ENCODE data around the gene RRAGD.

Gene RRAGD

GRCh38 chr6:89375427-89376267 lies 36.4 kb downstream of the RRAGD start:
- Histone ChIP-seq H3K4me1 (ENCODE audit: control insufficient read depth, insufficient read depth, low read length, unreplicated experiment) (no peaks in the 10 kb centered on the region), H3K27me3 (ENCODE audit: insufficient read depth, low read length) (peaks cover 13% of the 10 kb centered on the region), H3K79me2 (ENCODE audit: control insufficient read depth, insufficient read depth, low read length, unreplicated experiment) (no peaks in the 10 kb centered on the region), H3K36me3 (ENCODE audit: insufficient read depth, low read length) (no peaks in the 10 kb centered on the region), H3K27ac (ENCODE audit: low read depth, low read length) (no peak overlapping the region), H3K4me3 (ENCODE audit: low read depth, low read length) (no peak overlapping the region), H2AFZ (ENCODE audit: low read length, unreplicated experiment) (no peak overlapping the region)

GRCh38 chr6:89372506-89372901 lies 39.6 kb downstream of the RRAGD start:
- no peak overlapping the region for H2AFZ ChIP-seq (ENCODE audit: low read length, unreplicated experiment)
- no peak overlapping the region for H3K27ac ChIP-seq (ENCODE audit: low read depth, low read length)
- H3K79me2 ChIP-seq (ENCODE audit: control insufficient read depth, insufficient read depth, low read length, unreplicated experiment), result no peaks in the 10 kb centered on the region
- no peaks in the 10 kb centered on the region for H3K4me1 ChIP-seq (ENCODE audit: control insufficient read depth, insufficient read depth, low read length, unreplicated experiment)
- H3K27me3 ChIP-seq (ENCODE audit: insufficient read depth, low read length), result no peaks in the 10 kb centered on the region
- no peaks in the 10 kb centered on the region for H3K36me3 ChIP-seq (ENCODE audit: insufficient read depth, low read length)
- H3K4me3 ChIP-seq (ENCODE audit: low read depth, low read length), result no peak overlapping the region

GRCh38 chr6:89371849-89372505 lies 40.1 kb downstream of the RRAGD start:
- no peaks in the 10 kb centered on the region for H3K27me3 ChIP-seq (ENCODE audit: insufficient read depth, low read length)
- H3K4me1 ChIP-seq (ENCODE audit: control insufficient read depth, insufficient read depth, low read length, unreplicated experiment), result no peaks in the 10 kb centered on the region
- H3K36me3 ChIP-seq (ENCODE audit: insufficient read depth, low read length), result no peaks in the 10 kb centered on the region
- no peaks in the 10 kb centered on the region for H3K79me2 ChIP-seq (ENCODE audit: control insufficient read depth, insufficient read depth, low read length, unreplicated experiment)
- no peak overlapping the region for H3K4me3 ChIP-seq (ENCODE audit: low read depth, low read length)
- no peak overlapping the region for H2AFZ ChIP-seq (ENCODE audit: low read length, unreplicated experiment)
- no peak overlapping the region for H3K27ac ChIP-seq (ENCODE audit: low read depth, low read length)

GRCh38 chr6:89368999-89369398 lies 43.1 kb downstream of the RRAGD start:
- H3K36me3 ChIP-seq (ENCODE audit: insufficient read depth, low read length), result no peaks in the 10 kb centered on the region
- H2AFZ ChIP-seq (ENCODE audit: low read length, unreplicated experiment), result no peak overlapping the region
- H3K4me3 ChIP-seq (ENCODE audit: low read depth, low read length), result no peak overlapping the region
- H3K79me2 ChIP-seq (ENCODE audit: control insufficient read depth, insufficient read depth, low read length, unreplicated experiment), result no peaks in the 10 kb centered on the region
- H3K27ac ChIP-seq (ENCODE audit: low read depth, low read length), result no peak overlapping the region
- H3K4me1 ChIP-seq (ENCODE audit: control insufficient read depth, insufficient read depth, low read length, unreplicated experiment), result no peaks in the 10 kb centered on the region
- H3K27me3 ChIP-seq (ENCODE audit: insufficient read depth, low read length), result no peaks in the 10 kb centered on the region

- no peak overlapping the region for H3K4me3 ChIP-seq (ENCODE audit: low read depth, low read length)
- no peaks in the 10 kb centered on the region for H3K27me3 ChIP-seq (ENCODE audit: insufficient read depth, low read length)
- no peaks in the 10 kb centered on the region for H3K79me2 ChIP-seq (ENCODE audit: control insufficient read depth, insufficient read depth, low read length, unreplicated experiment)
- no peaks in the 10 kb centered on the region for H3K36me3 ChIP-seq (ENCODE audit: insufficient read depth, low read length)
- no peak overlapping the region for H3K27ac ChIP-seq (ENCODE audit: low read depth, low read length)
- no peaks in the 10 kb centered on the region for H3K4me1 ChIP-seq (ENCODE audit: control insufficient read depth, insufficient read depth, low read length, unreplicated experiment)
- H2AFZ ChIP-seq (ENCODE audit: low read length, unreplicated experiment), result no peak overlapping the region
These were observed 44.0 kb downstream of the RRAGD start for GRCh38 chr6:89368107-89368506.

- Histone ChIP-seq H3K4me3 (ENCODE audit: low read depth, low read length) (no peak overlapping the region), H3K36me3 (ENCODE audit: insufficient read depth, low read length) (no peaks in the 10 kb centered on the region)
These were observed 47.5 kb downstream of the RRAGD start for GRCh38 chr6:89364586-89364985.

GRCh38 chr6:89361171-89361570 lies 50.9 kb downstream of the RRAGD start:
- peak overlapping the region; percentile 13; the same call in 1 of the 2 replicates for H3K4me3 ChIP-seq (ENCODE audit: low read depth, low read length)
- H3K79me2 ChIP-seq (ENCODE audit: control insufficient read depth, insufficient read depth, low read length, unreplicated experiment), result no peaks in the 10 kb centered on the region
- H3K27ac ChIP-seq (ENCODE audit: low read depth, low read length), result peak overlapping the region; percentile 57; the same call in 1 of the 2 replicates
- peaks cover 13% of the 10 kb centered on the region for H3K4me1 ChIP-seq (ENCODE audit: control insufficient read depth, insufficient read depth, low read length, unreplicated experiment)
- H3K27me3 ChIP-seq (ENCODE audit: insufficient read depth, low read length), result no peaks in the 10 kb centered on the region
- H3K36me3 ChIP-seq (ENCODE audit: insufficient read depth, low read length), result no peaks in the 10 kb centered on the region
- peak overlapping the region; percentile 19 for H2AFZ ChIP-seq (ENCODE audit: low read length, unreplicated experiment)

More at GRCh38 chr6:89364586-89364985, 47.5 kb downstream of the RRAGD start:
- Histone ChIP-seq H3K27me3 (ENCODE audit: insufficient read depth, low read length) (no peaks in the 10 kb centered on the region), H3K4me1 (ENCODE audit: control insufficient read depth, insufficient read depth, low read length, unreplicated experiment) (peaks cover 9% of the 10 kb centered on the region), H2AFZ (ENCODE audit: low read length, unreplicated experiment) (no peak overlapping the region), H3K27ac (ENCODE audit: low read depth, low read length) (no peak overlapping the region), H3K79me2 (ENCODE audit: control insufficient read depth, insufficient read depth, low read length, unreplicated experiment) (no peaks in the 10 kb centered on the region)

GRCh38 chr6:89360415-89360999 lies 51.6 kb downstream of the RRAGD start:
- H3K4me1 ChIP-seq (ENCODE audit: control insufficient read depth, insufficient read depth, low read length, unreplicated experiment), result peaks cover 13% of the 10 kb centered on the region
- peak overlapping the region; percentile 19 for H2AFZ ChIP-seq (ENCODE audit: low read length, unreplicated experiment)
- H3K36me3 ChIP-seq (ENCODE audit: insufficient read depth, low read length), result no peaks in the 10 kb centered on the region
- H3K79me2 ChIP-seq (ENCODE audit: control insufficient read depth, insufficient read depth, low read length, unreplicated experiment), result no peaks in the 10 kb centered on the region
- H3K4me3 ChIP-seq (ENCODE audit: low read depth, low read length), result peak overlapping the region; percentile 13; the same call in 1 of the 2 replicates
- H3K27ac ChIP-seq (ENCODE audit: low read depth, low read length), result peak overlapping the region; percentile 57; the same call in 1 of the 2 replicates
- H3K27me3 ChIP-seq (ENCODE audit: insufficient read depth, low read length), result no peaks in the 10 kb centered on the region

GRCh38 chr6:89359561-89359960 lies 52.5 kb downstream of the RRAGD start:
- Histone ChIP-seq H3K4me3 (ENCODE audit: low read depth, low read length) (no peak overlapping the region), H3K4me1 (ENCODE audit: control insufficient read depth, insufficient read depth, low read length, unreplicated experiment) (peaks cover 13% of the 10 kb centered on the region), H3K27ac (ENCODE audit: low read depth, low read length) (no peak overlapping the region), H3K27me3 (ENCODE audit: insufficient read depth, low read length) (no peaks in the 10 kb centered on the region), H2AFZ (ENCODE audit: low read length, unreplicated experiment) (no peak overlapping the region), H3K79me2 (ENCODE audit: control insufficient read depth, insufficient read depth, low read length, unreplicated experiment) (no peaks in the 10 kb centered on the region), H3K36me3 (ENCODE audit: insufficient read depth, low read length) (no peaks in the 10 kb centered on the region)

GRCh38 chr6:89357390-89357789 lies 54.7 kb downstream of the RRAGD start:
- no peaks in the 10 kb centered on the region for H3K36me3 ChIP-seq (ENCODE audit: insufficient read depth, low read length)
- no peak overlapping the region for H3K27ac ChIP-seq (ENCODE audit: low read depth, low read length)
- peak overlapping the region; percentile 55 for H3K4me3 ChIP-seq (ENCODE audit: low read depth, low read length)
- H3K27me3 ChIP-seq (ENCODE audit: insufficient read depth, low read length), result no peaks in the 10 kb centered on the region
- H3K79me2 ChIP-seq (ENCODE audit: control insufficient read depth, insufficient read depth, low read length, unreplicated experiment), result peaks cover 1% of the 10 kb centered on the region
- peaks cover 17% of the 10 kb centered on the region for H3K4me1 ChIP-seq (ENCODE audit: control insufficient read depth, insufficient read depth, low read length, unreplicated experiment)
- H2AFZ ChIP-seq (ENCODE audit: low read length, unreplicated experiment), result peak overlapping the region; percentile 60
